Liver (tissue), 9 donors: ENCODE data around the gene KRT26. TPM values are rescaled to one million over a fixed set of nuclear protein-coding genes. Genes with fewer than 3 reads are reported as not detected.

Experiments used
- DNase-seq: peaks from one replicate; pipeline ENCODE4 v3.0.0-alpha.2; 2017; ENCODE audit warnings: low spot score
- H3K27ac ChIP-seq, 2 donors: one replicate each; pipeline ENCODE4 v1.7.0; 2013; ENCODE audit warnings: inconsistent platforms in 2 of 2, low read length in 2 of 2, control low read depth in 1 of 2, low read depth in 1 of 2, mild to moderate bottlenecking in 1 of 2
- H3K27me3 ChIP-seq, 4 donors: one replicate each; pipeline versions ENCODE4 v1.6.1 to v1.7.0; 2013; ENCODE audit warnings: low read length in 3 of 4, inconsistent platforms in 1 of 4, mild to moderate bottlenecking in 1 of 4, moderate library complexity in 1 of 4; ENCODE audit not compliant: control insufficient read depth in 4 of 4, insufficient read depth in 4 of 4
- H3K36me3 ChIP-seq, 4 donors: one replicate each; pipeline versions ENCODE4 v1.6.1 to v1.7.0; 2013; ENCODE audit warnings: low read length in 3 of 4, mild to moderate bottlenecking in 3 of 4, low read depth in 1 of 4, moderate library complexity in 1 of 4; ENCODE audit not compliant: control insufficient read depth in 4 of 4, insufficient read depth in 3 of 4
- H3K4me1 ChIP-seq, 4 donors: one replicate each; pipeline versions ENCODE4 v1.6.1 to v1.7.0; 2013; ENCODE audit warnings: low read length in 3 of 4, mild to moderate bottlenecking in 3 of 4, moderate library complexity in 1 of 4; ENCODE audit not compliant: control insufficient read depth in 4 of 4, insufficient read depth in 4 of 4
- H3K4me3 ChIP-seq, 3 donors: one replicate each; pipeline versions ENCODE4 v1.6.1 to v1.7.0; 2013; ENCODE audit warnings: low read length in 3 of 3, control low read depth in 1 of 3, low read depth in 1 of 3, mild to moderate bottlenecking in 1 of 3
- H3K9ac ChIP-seq, 2 donors: one replicate each; pipeline ENCODE4 v1.7.0; 2013; ENCODE audit warnings: low read length in 2 of 2, mild to moderate bottlenecking in 2 of 2, moderate library complexity in 2 of 2, control low read depth in 1 of 2, low read depth in 1 of 2
- H3K9me3 ChIP-seq, 4 donors: one replicate each; pipeline versions ENCODE4 v1.6.1 to v1.7.0; 2013; ENCODE audit warnings: low read length in 3 of 4; ENCODE audit not compliant: control insufficient read depth in 4 of 4
- ATF3 ChIP-seq: IDR thresholded peaks from 2 replicates; pipeline ENCODE4 v1.6.1; 2016; ENCODE audit warnings: antibody characterized with exemption
- EGR1 ChIP-seq, 2 donors: IDR thresholded peaks; 2 replicates each; pipeline ENCODE4 v1.6.1; 2016 to 2018; ENCODE audit warnings: antibody characterized with exemption in 2 of 2, low read depth in 2 of 2
- FOXA1 ChIP-seq: IDR thresholded peaks from 2 replicates; pipeline ENCODE4 v1.6.1; 2016; ENCODE audit warnings: antibody characterized with exemption
- FOXA2 ChIP-seq: IDR thresholded peaks from 2 replicates; pipeline ENCODE4 v1.6.1; 2016; ENCODE audit warnings: antibody characterized with exemption
- GABPA ChIP-seq, 2 donors: IDR thresholded peaks in 1 of 2; conservative IDR thresholded peaks in 1 of 2; 2 replicates each; pipeline ENCODE4 v1.6.1; 2016; ENCODE audit warnings: antibody characterized with exemption in 2 of 2, mild to moderate bottlenecking in 1 of 2, moderate library complexity in 1 of 2
- HNF4A ChIP-seq, 2 donors: conservative IDR thresholded peaks; 2 replicates each; pipeline ENCODE4 v1.6.1; 2016; ENCODE audit warnings: antibody characterized with exemption in 2 of 2, mild to moderate bottlenecking in 2 of 2
- HNF4G ChIP-seq: IDR thresholded peaks from 2 replicates; pipeline ENCODE4 v1.6.1; 2016; ENCODE audit warnings: antibody characterized with exemption
- NR2F2 ChIP-seq: IDR thresholded peaks from 2 replicates; pipeline ENCODE4 v1.6.1; 2016; ENCODE audit warnings: antibody characterized with exemption
- RAD21 ChIP-seq, 2 donors: IDR thresholded peaks; 2 replicates each; pipeline ENCODE4 v1.6.1; 2016; ENCODE audit warnings: antibody characterized with exemption in 2 of 2, mild to moderate bottlenecking in 2 of 2
- RXRA ChIP-seq, 2 donors: IDR thresholded peaks; 2 replicates each; pipeline ENCODE4 v1.6.1; 2017 to 2018; ENCODE audit warnings: antibody characterized with exemption in 2 of 2, mild to moderate bottlenecking in 1 of 2
- SP1 ChIP-seq: IDR thresholded peaks from 2 replicates; pipeline ENCODE4 v1.6.1; 2018; ENCODE audit warnings: antibody characterized with exemption, mild to moderate bottlenecking
- TAF1 ChIP-seq: conservative IDR thresholded peaks from 2 replicates; pipeline ENCODE4 v1.6.1; 2016; ENCODE audit warnings: antibody characterized with exemption, mild to moderate bottlenecking
- YY1 ChIP-seq: IDR thresholded peaks from 2 replicates; pipeline ENCODE4 v1.6.1; 2016; ENCODE audit warnings: antibody characterized with exemption, mild to moderate bottlenecking
- WGBS: extraction: QIAGEN DNeasy Blood & Tissue Kit; methylation state at CpG from one replicate; pipeline ENCODE4 v1.1.7; 2013; 5-methylcytosine and 5-hydroxymethylcytosine counted together
- polyA plus RNA-seq, 2 donors: library from polyadenylated mRNA; stranded (reverse) in 1 of 2; unstranded in 1 of 2; fragments of 200-250 nt in 1 of 2; fragments of >200 nt in 1 of 2; fragmentation: Nextera tagmentation in 1 of 2; extraction: Ambion mirVana in 1 of 2; gene quantifications; one replicate each; pipeline versions ENCODE4 v1.2.1 to v1.2.3, GENCODE V29; 2013 to 2015
- total RNA-seq, 2 donors: library from RNA; depleted of rRNA; stranded (reverse); fragments of >200 nt; gene quantifications; one replicate each; pipeline ENCODE4 v1.2.3, GENCODE V29; 2014
- TF ChIP-seq, protein P1 (sequence below): IDR thresholded peaks from 2 replicates; pipeline ENCODE4 v1.6.1; 2016; ENCODE audit warnings: antibody characterized with exemption
- TF ChIP-seq, protein P2 (sequence below): IDR thresholded peaks from 2 replicates; pipeline ENCODE4 v1.6.1; 2016; ENCODE audit warnings: antibody characterized with exemption, mild to moderate bottlenecking
- TF ChIP-seq, protein P3 (sequence below): IDR thresholded peaks from 2 replicates; pipeline ENCODE4 v1.6.1; 2016; ENCODE audit warnings: antibody characterized with exemption
- donor health status: healthy.
- donor health status: healthy.
- donor health status: healthy.
- donor health status: healthy.
- donor health status: healthy.

KRT26 gene
- total and polyA plus RNA-seq, 4 donors: not detected

GRCh38 chr17:40812639-40813038 is 40.6 kb upstream of the KRT26 start:
- WGBS: 85% methylated on average over 3 of the region's 3 CpGs
- H3K4me3 ChIP-seq: no peak overlapping the region
- H3K4me1 ChIP-seq: no peaks in the 10 kb centered on the region
- DNase-seq: no peak
- H3K9me3 ChIP-seq: no peaks in the 10 kb centered on the region
- H3K27me3 ChIP-seq: peaks cover 0 to 10% (median 4%) of the 10 kb centered on the region in 4 donors
- TF ChIP-seq FOXA1: no peak
- no peak for TF ChIP-seq YY1
- no peak for TF ChIP-seq NR2F2
- no peak for TF ChIP-seq EGR1 (IDR thresholded peaks at IDR 0.05; ENCODE audit: low read depth in 2 of 2)
- no peak for TF ChIP-seq ATF3
- peaks cover 0 to 3% (median 1%) of the 10 kb centered on the region in 4 donors for H3K36me3 ChIP-seq
- H3K27ac ChIP-seq: no peak overlapping the region
- no peak overlapping the region for H3K9ac ChIP-seq

- no peak overlapping the region for H3K9ac ChIP-seq
- TF ChIP-seq YY1 (no peak), FOXA2 (no peak), NR2F2 (no peak), GABPA (IDR thresholded peaks at IDR 0.05 in 1 of 2, conservative IDR thresholded peaks at IDR 0.05 in 1 of 2) (no peak), FOXA1 (no peak), EGR1 (IDR thresholded peaks at IDR 0.05; ENCODE audit: low read depth in 2 of 2) (no peak), SP1 (no peak), HNF4A (conservative IDR thresholded peaks at IDR 0.05) (no peak), HNF4G (no peak)
- TF ChIP-seq, protein P1, sequence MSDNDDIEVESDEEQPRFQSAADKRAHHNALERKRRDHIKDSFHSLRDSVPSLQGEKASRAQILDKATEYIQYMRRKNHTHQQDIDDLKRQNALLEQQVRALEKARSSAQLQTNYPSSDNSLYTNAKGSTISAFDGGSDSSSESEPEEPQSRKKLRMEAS: no peak
- no peaks in the 10 kb centered on the region for H3K36me3 ChIP-seq
- no peaks in the 10 kb centered on the region for H3K4me1 ChIP-seq
- peaks cover 0 to 15% (median 4%) of the 10 kb centered on the region in 4 donors for H3K27me3 ChIP-seq
- WGBS: 79% methylated on average over 6 of the region's 6 CpGs
- H3K9me3 ChIP-seq: no peaks in the 10 kb centered on the region
- H3K4me3 ChIP-seq: no peak overlapping the region
- H3K27ac ChIP-seq: no peak overlapping the region
- DNase-seq: no peak
These were observed 38.5 kb upstream of the KRT26 start for GRCh38 chr17:40810494-40810893.

GRCh38 chr17:40809721-40810421 is 37.9 kb upstream of the KRT26 start:
- Histone ChIP-seq H3K9me3 (no peaks in the 10 kb centered on the region), H3K4me3 (no peak overlapping the region), H3K4me1 (no peaks in the 10 kb centered on the region), H3K27me3 (peaks cover 0 to 15% (median 4%) of the 10 kb centered on the region in 4 donors), H3K36me3 (no peaks in the 10 kb centered on the region), H3K9ac (no peak overlapping the region), H3K27ac (no peak overlapping the region)
- TF ChIP-seq TAF1 (no peak), GABPA (IDR thresholded peaks at IDR 0.05 in 1 of 2, conservative IDR thresholded peaks at IDR 0.05 in 1 of 2) (no peak), YY1 (no peak), NR2F2 (no peak), RAD21 (IDR thresholded peaks at IDR 0.05) (no peak), RXRA (IDR thresholded peaks at IDR 0.05) (no peak), ATF3 (no peak), FOXA1 (no peak), HNF4G (no peak)
- TF ChIP-seq, protein P2, sequence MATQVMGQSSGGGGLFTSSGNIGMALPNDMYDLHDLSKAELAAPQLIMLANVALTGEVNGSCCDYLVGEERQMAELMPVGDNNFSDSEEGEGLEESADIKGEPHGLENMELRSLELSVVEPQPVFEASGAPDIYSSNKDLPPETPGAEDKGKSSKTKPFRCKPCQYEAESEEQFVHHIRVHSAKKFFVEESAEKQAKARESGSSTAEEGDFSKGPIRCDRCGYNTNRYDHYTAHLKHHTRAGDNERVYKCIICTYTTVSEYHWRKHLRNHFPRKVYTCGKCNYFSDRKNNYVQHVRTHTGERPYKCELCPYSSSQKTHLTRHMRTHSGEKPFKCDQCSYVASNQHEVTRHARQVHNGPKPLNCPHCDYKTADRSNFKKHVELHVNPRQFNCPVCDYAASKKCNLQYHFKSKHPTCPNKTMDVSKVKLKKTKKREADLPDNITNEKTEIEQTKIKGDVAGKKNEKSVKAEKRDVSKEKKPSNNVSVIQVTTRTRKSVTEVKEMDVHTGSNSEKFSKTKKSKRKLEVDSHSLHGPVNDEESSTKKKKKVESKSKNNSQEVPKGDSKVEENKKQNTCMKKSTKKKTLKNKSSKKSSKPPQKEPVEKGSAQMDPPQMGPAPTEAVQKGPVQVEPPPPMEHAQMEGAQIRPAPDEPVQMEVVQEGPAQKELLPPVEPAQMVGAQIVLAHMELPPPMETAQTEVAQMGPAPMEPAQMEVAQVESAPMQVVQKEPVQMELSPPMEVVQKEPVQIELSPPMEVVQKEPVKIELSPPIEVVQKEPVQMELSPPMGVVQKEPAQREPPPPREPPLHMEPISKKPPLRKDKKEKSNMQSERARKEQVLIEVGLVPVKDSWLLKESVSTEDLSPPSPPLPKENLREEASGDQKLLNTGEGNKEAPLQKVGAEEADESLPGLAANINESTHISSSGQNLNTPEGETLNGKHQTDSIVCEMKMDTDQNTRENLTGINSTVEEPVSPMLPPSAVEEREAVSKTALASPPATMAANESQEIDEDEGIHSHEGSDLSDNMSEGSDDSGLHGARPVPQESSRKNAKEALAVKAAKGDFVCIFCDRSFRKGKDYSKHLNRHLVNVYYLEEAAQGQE: no peak
- TF ChIP-seq, protein P3, sequence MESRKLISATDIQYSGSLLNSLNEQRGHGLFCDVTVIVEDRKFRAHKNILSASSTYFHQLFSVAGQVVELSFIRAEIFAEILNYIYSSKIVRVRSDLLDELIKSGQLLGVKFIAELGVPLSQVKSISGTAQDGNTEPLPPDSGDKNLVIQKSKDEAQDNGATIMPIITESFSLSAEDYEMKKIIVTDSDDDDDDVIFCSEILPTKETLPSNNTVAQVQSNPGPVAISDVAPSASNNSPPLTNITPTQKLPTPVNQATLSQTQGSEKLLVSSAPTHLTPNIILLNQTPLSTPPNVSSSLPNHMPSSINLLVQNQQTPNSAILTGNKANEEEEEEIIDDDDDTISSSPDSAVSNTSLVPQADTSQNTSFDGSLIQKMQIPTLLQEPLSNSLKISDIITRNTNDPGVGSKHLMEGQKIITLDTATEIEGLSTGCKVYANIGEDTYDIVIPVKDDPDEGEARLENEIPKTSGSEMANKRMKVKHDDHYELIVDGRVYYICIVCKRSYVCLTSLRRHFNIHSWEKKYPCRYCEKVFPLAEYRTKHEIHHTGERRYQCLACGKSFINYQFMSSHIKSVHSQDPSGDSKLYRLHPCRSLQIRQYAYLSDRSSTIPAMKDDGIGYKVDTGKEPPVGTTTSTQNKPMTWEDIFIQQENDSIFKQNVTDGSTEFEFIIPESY: no peak
- no peak for DNase-seq
- WGBS: 81% methylated on average over 2 of the region's 2 CpGs
